OCI-LY1 (cell line): ENCODE measurements around the gene OR5K4.

Experiments
- H2AFZ ChIP-seq: fragments of 200-600 bp; sonication (generic), shearing (Covaris generic); 2 replicates; pipeline ENCODE4 v1.6.0; 2014; ENCODE audit warnings: antibody characterized with exemption, mild to moderate bottlenecking, low read length
- H3F3A ChIP-seq: fragments of 200-600 bp; sonication (generic), shearing (Covaris generic); 2 replicates; pipeline ENCODE4 v1.6.0; 2014; ENCODE audit warnings: mild to moderate bottlenecking, antibody characterized with exemption, low read length, moderate library complexity; ENCODE audit not compliant: insufficient read depth
- H3K27ac ChIP-seq: fragments of 200-600 bp; sonication (generic); 2 replicates; pipeline ENCODE4 v1.5.1; 2014; ENCODE audit warnings: low read length, mixed run types, mild to moderate bottlenecking, low read depth; ENCODE audit not compliant: poor library complexity, severe bottlenecking
- H3K27me3 ChIP-seq: fragments of 200-600 bp; sonication (generic); 2 replicates; pipeline ENCODE4 v1.6.0; 2014; ENCODE audit warnings: antibody characterized with exemption, mild to moderate bottlenecking, low read length, moderate library complexity; ENCODE audit not compliant: insufficient read depth
- H3K36me3 ChIP-seq: fragments of 200-600 bp; sonication (generic); 2 replicates; pipeline ENCODE4 v1.6.1; 2014; ENCODE audit warnings: mild to moderate bottlenecking, antibody characterized with exemption, low read length, moderate library complexity, mixed read lengths; ENCODE audit not compliant: insufficient read depth
- H3K4me1 ChIP-seq: fragments of 200-600 bp; sonication (generic); 2 replicates; pipeline ENCODE4 v1.5.1; 2014; ENCODE audit warnings: mild to moderate bottlenecking, low read length, moderate library complexity; ENCODE audit not compliant: insufficient read depth, severe bottlenecking
- H3K4me2 ChIP-seq: fragments of 200-600 bp; sonication (generic), shearing (Covaris generic); 2 replicates; pipeline ENCODE4 v1.6.1; 2014; ENCODE audit warnings: low read length
- H3K4me3 ChIP-seq: fragments of 200-600 bp; sonication (generic); 2 replicates; pipeline ENCODE4 v1.5.1; 2014; ENCODE audit warnings: low read length, low read depth, mild to moderate bottlenecking, mixed read lengths; ENCODE audit not compliant: poor library complexity, severe bottlenecking
- H3K79me2 ChIP-seq: fragments of 200-600 bp; shearing (Covaris generic); 2 replicates; pipeline ENCODE4 v1.6.1; 2016; ENCODE audit warnings: mixed run types, low read length, mixed read lengths; ENCODE audit not compliant: insufficient read depth
- H3K9ac ChIP-seq: fragments of 200-600 bp; sonication (generic), shearing (Covaris generic); 2 replicates; pipeline ENCODE4 v1.6.1; 2014; ENCODE audit warnings: mild to moderate bottlenecking, low read length, mixed read lengths
- H3K9me2 ChIP-seq: fragments of 200-600 bp; sonication (generic), shearing (Covaris generic); 2 replicates; pipeline ENCODE4 v1.6.1; 2014; ENCODE audit warnings: low read depth, mild to moderate bottlenecking, low read length, mixed read lengths
- H3K9me3 ChIP-seq: fragments of 200-600 bp; shearing (Covaris generic); 2 replicates; pipeline ENCODE4 v1.6.1; 2014; ENCODE audit warnings: low read length, mixed read lengths
- H4K20me1 ChIP-seq: fragments of 200-600 bp; sonication (generic), shearing (Covaris generic); 2 replicates; pipeline ENCODE4 v1.6.0; 2016; ENCODE audit warnings: mild to moderate bottlenecking, low read length; ENCODE audit not compliant: insufficient read depth
- CTCF ChIP-seq: fragments of 200-600 bp; sonication (generic), shearing (Covaris generic); IDR thresholded peaks from 2 replicates; pipeline ENCODE4 v1.5.1; 2017; ENCODE audit warnings: mild to moderate bottlenecking, antibody characterized with exemption, low read length, moderate library complexity, mixed read lengths
- EZH2 ChIP-seq: fragments of 200-600 bp; sonication (generic), shearing (Covaris generic); IDR thresholded peaks from 2 replicates; pipeline ENCODE4 v1.8.0; 2017; ENCODE audit warnings: borderline replicate concordance, mixed run types, mild to moderate bottlenecking, antibody characterized with exemption, low read length, moderate library complexity, mixed read lengths

Gene OR5K4

GRCh38 chr3:98353554-98353953 is at the start of gene OR5K4:
Gene OR5K4 (plus strand): TSS chr3:98353854. CDS start chr3:98353854, 0 bp downstream.
- H3K27me3 ChIP-seq: no peaks in the 10 kb centered on the region
- TF ChIP-seq EZH2 (no peak), CTCF (no peak)
- no peak within 1 kb of the TSS for H3K9ac ChIP-seq
- H2AFZ ChIP-seq: no peak within 1 kb of the TSS
- H3K4me2 ChIP-seq: no peak within 1 kb of the TSS
- H3K36me3 ChIP-seq: no peaks in the 10 kb centered on the region
- no peaks in the 10 kb centered on the region for H3K9me2 ChIP-seq
- no peak within 1 kb of the TSS for H3K4me3 ChIP-seq
- H3K4me1 ChIP-seq: no peaks in the 10 kb centered on the region
- H3K79me2 ChIP-seq: no peaks in the 10 kb centered on the region
- H3K27ac ChIP-seq: no peak within 1 kb of the TSS
- H4K20me1 ChIP-seq: no peaks in the 10 kb centered on the region
- H3F3A ChIP-seq: no peaks in the 10 kb centered on the region
- H3K9me3 ChIP-seq: no peaks in the 10 kb centered on the region

- no peaks in the 10 kb centered on the region for H3K79me2 ChIP-seq
- no peak for TF ChIP-seq CTCF
- no peak for TF ChIP-seq EZH2
- no peaks in the 10 kb centered on the region for H3K4me1 ChIP-seq
- H3K27me3 ChIP-seq: no peaks in the 10 kb centered on the region
- no peak overlapping the region for H2AFZ ChIP-seq
- no peaks in the 10 kb centered on the region for H3K9me2 ChIP-seq
- H4K20me1 ChIP-seq: no peaks in the 10 kb centered on the region
- no peak overlapping the region for H3K27ac ChIP-seq
- H3F3A ChIP-seq: no peaks in the 10 kb centered on the region
- H3K9ac ChIP-seq: no peak overlapping the region
- H3K4me2 ChIP-seq: no peak overlapping the region
- no peaks in the 10 kb centered on the region for H3K36me3 ChIP-seq
- no peak overlapping the region for H3K4me3 ChIP-seq
- H3K9me3 ChIP-seq: no peaks in the 10 kb centered on the region
Observed at GRCh38 chr3:98322101-98322500, 31.6 kb upstream of the OR5K4 start.

- Histone ChIP-seq H3K36me3 (no peaks in the 10 kb centered on the region), H3K27ac (no peak overlapping the region), H3K4me1 (no peaks in the 10 kb centered on the region), H3K9ac (no peak overlapping the region), H3K79me2 (no peaks in the 10 kb centered on the region), H3K9me3 (no peaks in the 10 kb centered on the region), H4K20me1 (no peaks in the 10 kb centered on the region), H3K4me2 (no peak overlapping the region), H3K27me3 (no peaks in the 10 kb centered on the region), H2AFZ (no peak overlapping the region), H3K9me2 (no peaks in the 10 kb centered on the region), H3K4me3 (no peak overlapping the region), H3F3A (no peaks in the 10 kb centered on the region)
- no peak for TF ChIP-seq EZH2
- TF ChIP-seq CTCF: no peak
Observed at GRCh38 chr3:98322686-98323085, 31.0 kb upstream of the OR5K4 start.
